Suprapubic skin (tissue), 2 donors: ENCODE data around the gene SLC35B1.

ENCODE experiments used
- EP300 ChIP-seq: sonication (generic); formaldehyde crosslinking; IDR thresholded peaks from one replicate; pipeline ENCODE4 v1.6.1; 2017; ENCODE audit warnings: antibody characterized with exemption
- POLR2A ChIP-seq, 2 donors: fragments of 450-650 bp; IDR thresholded peaks; one replicate each; pipeline ENCODE4 v1.6.1; 2017; ENCODE audit warnings: antibody characterized with exemption in 2 of 2, mild to moderate bottlenecking in 2 of 2, moderate library complexity in 2 of 2

DNA sequence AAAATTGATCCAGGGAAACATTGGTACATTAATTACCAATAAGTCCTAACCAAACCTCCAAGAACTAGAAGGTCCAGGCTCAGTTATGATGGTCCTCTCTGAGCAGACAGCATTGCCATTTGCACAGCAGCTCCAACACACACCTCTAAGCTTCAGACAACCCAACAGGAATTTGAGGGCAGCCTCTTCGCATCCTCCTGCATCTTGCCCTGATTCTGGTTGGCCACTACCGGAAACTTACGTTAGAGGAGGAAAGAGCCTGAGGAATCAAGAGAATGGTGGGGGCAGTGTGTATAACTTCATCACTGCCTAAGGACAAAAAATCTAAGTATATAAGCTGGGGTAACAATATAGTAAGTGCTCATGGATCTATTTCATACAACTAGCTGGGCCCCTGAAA lies 40.5 kb upstream of the SLC35B1 start:
- TF ChIP-seq EP300 = no peak
- no peak for TF ChIP-seq POLR2A (IDR thresholded peaks at IDR 0.05)
